Suppressor macrophage (primary cell): ENCODE data around the gene MLX.
"Not testable (repeated sequence)": the region's sequence is repeated elsewhere in the genome, so short reads cannot be mapped to it uniquely, and the experiment has no call there.

Experiments used
- DNase-seq, 4 experiments: peaks; one replicate each; pipeline ENCODE4 v3.0.0-alpha.2; 2020 to 2022

MLX gene

GRCh38 chr17:42555122-42555622, 11.7 kb upstream of the MLX start:
- DNase-seq = no peak

GRCh38 chr17:42555961-42556617, 10.8 kb upstream of the MLX start:
- DNase-seq = not testable (repeated sequence)

GRCh38 chr17:42559075-42559474, 7.8 kb upstream of the MLX start:
- DNase-seq = no peak

GRCh38 chr17:42560246-42560645, 6.7 kb upstream of the MLX start:
- DNase-seq = no peak

GRCh38 chr17:42561897-42562387, 5.0 kb upstream of the MLX start, which contains the start of gene COASY:
COASY (plus strand) TSS chr17:42562148; CDS start chr17:42562623, 475 bp downstream.
- peak; percentile 98 to 99 (median 98) for DNase-seq

GRCh38 chr17:42562388-42563142, 4.3 kb upstream of the MLX start:
- DNase-seq = peak; percentile 17 to 30 (median 24)

- DNase-seq = peak in 1 of 4 experiments; percentile 31
These were observed 3.8 kb upstream of the MLX start for GRCh38 chr17:42563143-42563509.

- DNase-seq = no peak
These were observed 3.4 kb upstream of the MLX start for GRCh38 chr17:42563543-42563942.

GRCh38 chr17:42563950-42564349, 3.0 kb upstream of the MLX start:
- DNase-seq = no peak

GRCh38 chr17:42564815-42565522, 1.9 kb upstream of the MLX start:
- DNase-seq = no peak

GRCh38 chr17:42565523-42566214, 1.2 kb upstream of the MLX start:
- DNase-seq = no peak

- no peak for DNase-seq
These were observed 551 bp upstream of the MLX start for GRCh38 chr17:42566215-42566882.

- no peak for DNase-seq
These were observed 1.6 kb downstream of the MLX start for GRCh38 chr17:42568341-42569111.

- DNase-seq = no peak
These were observed 4.7 kb downstream of the MLX start for GRCh38 chr17:42571435-42572225.

GRCh38 chr17:42573095-42573494, 6.2 kb downstream of the MLX start:
- no peak for DNase-seq

- DNase-seq = no peak
These were observed 7.6 kb downstream of the MLX start for GRCh38 chr17:42574463-42574862.

- no peak for DNase-seq
These were observed 10.2 kb downstream of the MLX start for GRCh38 chr17:42577140-42577531.

- DNase-seq = peak; percentile 98 to 99 (median 99)
These were observed 10.8 kb downstream of the MLX start, which contains the start of gene PSMC3IP for GRCh38 chr17:42577532-42578281. PSMC3IP (minus strand) TSS chr17:42577729; CDS start chr17:42577686, 43 bp downstream.

- DNase-seq = peak; percentile 80 to 87 (median 84)
These were observed 11.5 kb downstream of the MLX start for GRCh38 chr17:42578282-42578869.
